HepG2 (cell line): Measurements from ENCODE around the gene FAF2. TPM values are rescaled to one million over a fixed set of nuclear protein-coding genes. Genes with fewer than 3 reads are reported as not detected.

Experiments used
- ATAC-seq: fragments of 200-7000 bp; cut with Tn5 transposase; 3 replicates; pipeline ENCODE4 v1.9.1; 2020; ENCODE audit warnings: mild to moderate bottlenecking, moderate library complexity
- BruUV-seq: library from RNA; stranded (reverse); fragments of 400-500 nt; replicated peaks from 2 replicates; lab custom pipeline; 2021; lab: Mats Ljungman, UMichigan
- CTCF ChIA-PET: fragments of 300-600 bp; formaldehyde crosslinking; extraction: SDS; loops from one replicate; lab custom pipeline; 2021; ENCODE audit warnings: low total read pairs, inconsistent platforms, low intra/inter-chr PET ratio; lab: Yijun Ruan, JAX
- POLR2A ChIA-PET: fragments of 350-600 bp; sonication (Branson Sonifier 250); formaldehyde crosslinking; loops from one replicate; lab custom pipeline; 2020; ENCODE audit warnings: antibody characterized with exemption, inconsistent platforms; lab: Yijun Ruan, JAX
- DNase-seq: peaks from one replicate; pipeline ENCODE4 v3.0.0-alpha.2; 2015; ENCODE audit warnings: low spot score
- FAIRE-seq: peaks from 3 replicates; lab custom pipeline; 2011; peaks lifted over from hg19 to GRCh38; lab: Jason Lieb, UNC
- H2AFZ ChIP-seq: one replicate; pipeline ENCODE4 v1.6.1; 2011; ENCODE audit warnings: low read length, inconsistent platforms
- H3K27ac ChIP-seq: fragments of 300-600 bp; 3 replicates; pipeline ENCODE4 v1.8.0; 2011; ENCODE audit warnings: mixed run types, mild to moderate bottlenecking, mixed read lengths, low read length, inconsistent platforms; ENCODE audit not compliant: insufficient read depth; ENCODE audit errors: extremely low read length
- H3K27me3 ChIP-seq, 2 experiments: fragments of 200-600 bp in 1 of 2; 2 replicates in 1 of 2; 3 replicates in 1 of 2; pipeline versions ENCODE4 v1.6.0 to v1.8.0; 2011; ENCODE audit warnings: low read length in 2 of 2, mild to moderate bottlenecking in 2 of 2, moderate library complexity in 2 of 2, inconsistent platforms in 1 of 2; ENCODE audit not compliant: insufficient read depth in 2 of 2, control insufficient read depth in 1 of 2
- H3K36me3 ChIP-seq, 2 experiments: fragments of 200-600 bp in 1 of 2; replicated peaks in 1 of 2; 2 replicates in 1 of 2; 3 replicates in 1 of 2; pipeline versions ENCODE4 v1.5.1 to v1.8.0; 2011; ENCODE audit warnings: low read length in 2 of 2, inconsistent platforms in 1 of 2; ENCODE audit not compliant: insufficient read depth in 2 of 2, control insufficient read depth in 1 of 2
- H3K4me1 ChIP-seq: 2 replicates; pipeline ENCODE4 v1.5.1; 2012; ENCODE audit warnings: low read length, inconsistent platforms; ENCODE audit not compliant: insufficient read depth
- H3K4me2 ChIP-seq: 2 replicates; pipeline ENCODE4 v1.6.0; 2011; ENCODE audit warnings: low read depth, low read length, inconsistent platforms
- H3K4me3 ChIP-seq, 3 experiments: fragments of 200-600 bp in 1 of 3; sonication (generic), shearing (Covaris generic) in 1 of 3; replicated peaks in 1 of 3; 2 replicates each; pipeline ENCODE4 v1.5.1; 2011 to 2016; ENCODE audit warnings: low read length in 3 of 3, inconsistent platforms in 2 of 3, low read depth in 2 of 3, mild to moderate bottlenecking in 2 of 3, control low read depth in 1 of 3, mixed read lengths in 1 of 3; ENCODE audit not compliant: insufficient read depth in 1 of 3
- H3K79me2 ChIP-seq: one replicate; pipeline ENCODE4 v1.6.1; 2011; ENCODE audit warnings: low read length, inconsistent platforms; ENCODE audit not compliant: insufficient read depth
- H3K9ac ChIP-seq: 2 replicates; pipeline ENCODE4 v1.6.0; 2011; ENCODE audit warnings: mild to moderate bottlenecking, low read depth, low read length, inconsistent platforms; ENCODE audit not compliant: insufficient read depth
- H3K9me3 ChIP-seq: 2 replicates; pipeline ENCODE4 v1.5.1; 2012; ENCODE audit warnings: mild to moderate bottlenecking, low read length
- H4K20me1 ChIP-seq: 2 replicates; pipeline ENCODE4 v1.6.0; 2011; ENCODE audit warnings: inconsistent platforms, mild to moderate bottlenecking, low read length, moderate library complexity; ENCODE audit not compliant: insufficient read depth
- BCLAF1 ChIP-seq: fragments of 450-650 bp; IDR thresholded peaks from 2 replicates; pipeline ENCODE4 v1.6.1; 2017; ENCODE audit warnings: mild to moderate bottlenecking
- BORCS8-MEF2B ChIP-seq: sonication (generic); formaldehyde crosslinking; IDR thresholded peaks from 2 replicates; pipeline ENCODE4 v1.8.0; 2022; ENCODE audit warnings: mild to moderate bottlenecking, missing genetic modification reagents
- CHD4 ChIP-seq: fragments of 200-600 bp; sonication (generic); IDR thresholded peaks from 2 replicates; pipeline ENCODE4 v1.7.0; 2017; ENCODE audit warnings: mild to moderate bottlenecking, low read length, borderline replicate concordance
- CTCF ChIP-seq: sonication (generic); formaldehyde crosslinking; IDR thresholded peaks from 2 replicates; pipeline ENCODE4 v1.5.0; 2020; ENCODE audit warnings: mild to moderate bottlenecking, missing genetic modification reagents, moderate library complexity
- HHEX ChIP-seq: IDR thresholded peaks from 2 replicates; pipeline ENCODE4 v1.6.1; 2016; ENCODE audit warnings: control low read depth
- JUN ChIP-seq: sonication (generic); formaldehyde crosslinking; IDR thresholded peaks from 2 replicates; pipeline ENCODE4 v1.4.0; 2020; ENCODE audit warnings: mild to moderate bottlenecking, missing genetic modification reagents
- SMARCC2 ChIP-seq: fragments of 450-650 bp; IDR thresholded peaks from 2 replicates; pipeline ENCODE4 v1.6.1; 2017; ENCODE audit warnings: antibody characterized with exemption, mild to moderate bottlenecking
- SNRNP70 ChIP-seq: fragments of 200-400 bp; formaldehyde crosslinking; IDR thresholded peaks from 2 replicates; pipeline ENCODE4 v1.6.1; 2017; ENCODE audit warnings: mild to moderate bottlenecking, low read depth, low read length, moderate library complexity
- ZNF138 ChIP-seq: sonication (generic); formaldehyde crosslinking; IDR thresholded peaks from 2 replicates; pipeline ENCODE4 v1.5.0; 2020; ENCODE audit warnings: mild to moderate bottlenecking, low read depth, missing genetic modification reagents
- ZNF160 ChIP-seq: sonication (generic); formaldehyde crosslinking; IDR thresholded peaks from 2 replicates; pipeline ENCODE4 v1.8.0; 2022; ENCODE audit warnings: mild to moderate bottlenecking, inconsistent platforms, missing genetic modification reagents
- ZNF20 ChIP-seq: sonication (generic); formaldehyde crosslinking; IDR thresholded peaks from 2 replicates; pipeline ENCODE4 v1.4.0; 2020; ENCODE audit warnings: mild to moderate bottlenecking, moderate library complexity, missing genetic modification reagents
- ZNF280B ChIP-seq: sonication (generic); formaldehyde crosslinking; IDR thresholded peaks from 2 replicates; pipeline ENCODE4 v1.5.0; 2020; ENCODE audit warnings: missing genetic modification reagents, mild to moderate bottlenecking, borderline replicate concordance
- ZNF296 ChIP-seq: sonication (generic); formaldehyde crosslinking; conservative IDR thresholded peaks from 2 replicates; pipeline ENCODE4 v1.5.0; 2020; ENCODE audit warnings: mild to moderate bottlenecking, missing genetic modification reagents
- ZNF331 ChIP-seq: sonication (generic); formaldehyde crosslinking; IDR thresholded peaks from 2 replicates; pipeline ENCODE4 v1.4.0; 2020; ENCODE audit warnings: missing genetic modification reagents
- ZNF431 ChIP-seq: sonication (generic); formaldehyde crosslinking; IDR thresholded peaks from 2 replicates; pipeline ENCODE4 v1.9.0; 2022; ENCODE audit warnings: missing genetic modification reagents, low read depth, mild to moderate bottlenecking, borderline replicate concordance
- ZNF777 ChIP-seq: sonication (generic); formaldehyde crosslinking; IDR thresholded peaks from 2 replicates; pipeline ENCODE4 v1.4.0; 2020; ENCODE audit warnings: missing genetic modification reagents
- ZNF878 ChIP-seq: sonication (generic); formaldehyde crosslinking; IDR thresholded peaks from 2 replicates; pipeline ENCODE4 v1.8.1; 2023; ENCODE audit warnings: mild to moderate bottlenecking, missing genetic modification reagents, moderate library complexity
- ZNF891 ChIP-seq: sonication (generic); formaldehyde crosslinking; IDR thresholded peaks from 2 replicates; pipeline ENCODE4 v1.5.0; 2020; ENCODE audit warnings: mild to moderate bottlenecking, missing genetic modification reagents
- whole genome bisulfite sequencing: methylation state at CpG from one replicate; pipeline ENCODE4 v1.1.6; 2017; ENCODE audit warnings: low lambda C conversion rate; 5-methylcytosine and 5-hydroxymethylcytosine counted together
- in situ Hi-C: cut with HindIII; loops from 2 replicates; pipeline ENCODE4 v1.10.0; 2017; ENCODE audit warnings: low pct_unique_long_range_greater_than_20kb; ENCODE audit not compliant: extremely low pct_ligation_motif_present
- intact Hi-C: fragments of 100-400 bp; cut with micrococcal nuclease; formaldehyde crosslinking; loops from one replicate; pipeline ENCODE4 v1.10.0; 2022; ENCODE audit not compliant: unreplicated experiment
- polyA plus RNA-seq, 8 experiments: library from polyadenylated mRNA; depleted of rRNA in 3 of 8; stranded (reverse) in 7 of 8; unstranded in 1 of 8; fragments of >200 nt; fragmentation: Illumina TruSeq in 4 of 8; extraction: Trizol in 4 of 8; gene quantifications; 2 replicates each; pipeline versions ENCODE4 v1.2.1 to v1.2.3, GENCODE V29; 2011 to 2016; ENCODE audit warnings: low read depth in 4 of 8, missing spikeins in 1 of 8, mixed read lengths in 1 of 8; ENCODE audit not compliant: insufficient read depth in 1 of 8
- total RNA-seq, 5 experiments: library from RNA; depleted of rRNA; stranded (reverse); fragments of >200 nt; fragmentation: Illumina TruSeq; extraction: Trizol; gene quantifications; 2 replicates each; pipeline ENCODE4 v1.2.3, GENCODE V29; 2016; ENCODE audit warnings: low read depth in 1 of 5

Gene FAF2
- total and polyA plus RNA-seq, 2 of the 13 experiments (the other 11 are each of a cell fraction or from before 2014, with no cell fraction given): 27.8 to 34.3 TPM

GRCh38 chr5:176471098-176471497 is 22.9 kb downstream of the FAF2 start (continued):
- no peak for TF ChIP-seq ZNF160 (CRISPR knock-in tag)
- TF ChIP-seq, all 625 proteins: peak for 0

- no peak for ATAC-seq
- Histone ChIP-seq H3K27ac (no peak overlapping the region), H3K4me1 (no peaks in the 10 kb centered on the region), H3K27me3 (no peaks in the 10 kb centered on the region), H3K9me3 (no peaks in the 10 kb centered on the region), H3K4me2 (no peak overlapping the region), H4K20me1 (no peaks in the 10 kb centered on the region), H2AFZ (no peak overlapping the region), H3K36me3 (peaks cover 0 to 22% of the 10 kb centered on the region in 2 experiments; a peak in 4 of 5 replicates), H3K4me3 (no peak overlapping the region), H3K79me2 (peaks cover 24% of the 10 kb centered on the region), H3K9ac (no peak overlapping the region)
- intact Hi-C loops (no loop called here), in situ Hi-C loops (no loop called here)
- BruUV-seq: no TSS peak
- POLR2A ChIA-PET: no interaction called here
- CTCF ChIA-PET: no interaction called here
- WGBS: 96% methylated on average over 7 of the region's 7 CpGs
- no peak for FAIRE-seq
- no peak for DNase-seq
- TF ChIP-seq ZNF280B (CRISPR knock-in tag): no peak
- TF ChIP-seq ZNF777 (CRISPR knock-in tag): no peak
- TF ChIP-seq ZNF20: no peak
- TF ChIP-seq JUN (CRISPR knock-in tag): no peak
- TF ChIP-seq BORCS8-MEF2B (CRISPR knock-in tag): no peak
- TF ChIP-seq HHEX (CRISPR knock-in tag): no peak
- TF ChIP-seq CHD4: no peak
- TF ChIP-seq SMARCC2: no peak
- TF ChIP-seq ZNF431 (CRISPR knock-in tag): no peak
- TF ChIP-seq SNRNP70: no peak
- no peak for TF ChIP-seq ZNF891 (CRISPR knock-in tag)
- TF ChIP-seq BCLAF1: no peak
- no peak for TF ChIP-seq ZNF296 (CRISPR knock-in tag)
- no peak for TF ChIP-seq ZNF331 (CRISPR knock-in tag)
- no peak for TF ChIP-seq ZNF138
- TF ChIP-seq ZNF878 (CRISPR knock-in tag): no peak
- no peak for TF ChIP-seq CTCF (CRISPR knock-in tag)
These were observed 25.3 kb downstream of the FAF2 start for GRCh38 chr5:176473335-176474006.
